ENCODE measurements around the gene DCANP1. TPM values are rescaled to one million over a fixed set of nuclear protein-coding genes. Genes with fewer than 3 reads are reported as not detected.

The DCANP1 gene
- total RNA-seq, 1 experiment from 2014 or later: not detected

GRCh38 chr5:135443161-135443960 is 3.8 kb downstream of the DCANP1 start:
- no TSS peak for BruUV-seq (replicated peaks)
- ChIA-PET POLR2A (no interaction called here), CTCF (interaction anchor here (1.2 kb wide), 1 partner anchor 14 kb away, joined by 6 read pairs; no protein-coding TSS in a partner anchor), RAD21 (ENCODE audit: low non-redundant PET in 1 of 2, low total read pairs in 2 of 2, uncharacterized antibody in 2 of 2, unreplicated experiment in 2 of 2) (no interaction called here)
- Histone ChIP-seq H3K36me3 (ENCODE audit: control insufficient read depth in 1 of 2, insufficient read depth in 2 of 2, low read length in 2 of 2) (no peaks in the 10 kb centered on the region), H3K4me2 (ENCODE audit: low read length) (no peak overlapping the region), H3K4me1 (ENCODE audit: control insufficient read depth in 1 of 2, insufficient read depth in 2 of 2, low read length in 2 of 2) (peaks cover 3 to 6% of the 10 kb centered on the region in 2 experiments; a peak in 3 of 4 replicates), H3K79me2 (ENCODE audit: insufficient read depth, low read length) (no peaks in the 10 kb centered on the region), H3K4me3 (replicated peaks in 1 of 2; ENCODE audit: low read depth in 1 of 2, low read length in 2 of 2) (no peak overlapping the region), H2AFZ (ENCODE audit: low read depth, low read length, poor library complexity, severe bottlenecking) (no peak overlapping the region), H4K20me1 (ENCODE audit: insufficient read depth) (no peaks in the 10 kb centered on the region), H3K9me3 (ENCODE audit: control insufficient read depth in 1 of 2, insufficient read depth in 1 of 2, low read depth in 1 of 2, low read length in 2 of 2) (no peaks in the 10 kb centered on the region), H3K27ac (ENCODE audit: low read depth, low read length) (no peak overlapping the region), H3K9me2 (ENCODE audit: insufficient read depth) (no peaks in the 10 kb centered on the region), H3K27me3 (ENCODE audit: insufficient read depth, low read length) (no peaks in the 10 kb centered on the region; the same call in 1 of the 2 replicates), H3K9ac (ENCODE audit: low read length) (no peak overlapping the region)
- no peak for DNase-seq (ENCODE audit: low read depth, low spot score)
- intact Hi-C loops (cut with micrococcal nuclease): no loop called here
- TF ChIP-seq ZFX (IDR thresholded peaks at IDR 0.05): no peak
- ATAC-seq: no peak

- Histone ChIP-seq H4K20me1 (ENCODE audit: insufficient read depth) (no peaks in the 10 kb centered on the region), H3K27ac (ENCODE audit: low read depth, low read length) (no peak overlapping the region), H3K79me2 (ENCODE audit: insufficient read depth, low read length) (no peaks in the 10 kb centered on the region), H3K9me2 (ENCODE audit: insufficient read depth) (no peaks in the 10 kb centered on the region), H3K36me3 (ENCODE audit: control insufficient read depth in 1 of 2, insufficient read depth in 2 of 2, low read length in 2 of 2) (no peaks in the 10 kb centered on the region), H3K9me3 (ENCODE audit: control insufficient read depth in 1 of 2, insufficient read depth in 1 of 2, low read depth in 1 of 2, low read length in 2 of 2) (no peaks in the 10 kb centered on the region), H3K4me1 (ENCODE audit: control insufficient read depth in 1 of 2, insufficient read depth in 2 of 2, low read length in 2 of 2) (peaks cover 10 to 13% of the 10 kb centered on the region in 2 experiments; a peak in 3 of 4 replicates), H3K27me3 (ENCODE audit: insufficient read depth, low read length) (no peaks in the 10 kb centered on the region; the same call in 1 of the 2 replicates), H3K4me3 (replicated peaks in 1 of 2; ENCODE audit: low read depth in 1 of 2, low read length in 2 of 2) (no peak overlapping the region), H3K9ac (ENCODE audit: low read length) (no peak overlapping the region), H3K4me2 (ENCODE audit: low read length) (no peak overlapping the region), H2AFZ (ENCODE audit: low read depth, low read length, poor library complexity, severe bottlenecking) (no peak overlapping the region)
- DNase-seq (ENCODE audit: low read depth, low spot score) (no peak), ATAC-seq (no peak)
- no peak for TF ChIP-seq CTCF (IDR thresholded peaks at IDR 0.05 in 2 of 3, conservative IDR thresholded peaks at IDR 0.05 in 1 of 3; ENCODE audit: borderline replicate concordance in 1 of 3, insufficient read depth in 1 of 3, low read depth in 2 of 3, low read length in 2 of 3)
- no peak for TF ChIP-seq POLR2AphosphoS5 (IDR thresholded peaks at IDR 0.05; ENCODE audit: low read depth, low read length)
- TF ChIP-seq MAX (IDR thresholded peaks at IDR 0.05): no peak
- TF ChIP-seq ZFX (IDR thresholded peaks at IDR 0.05): no peak
- TF ChIP-seq JUND (IDR thresholded peaks at IDR 0.05): no peak
- no peak for TF ChIP-seq POLR2A (IDR thresholded peaks at IDR 0.05; ENCODE audit: borderline replicate concordance, extremely low read depth, insufficient read depth, insufficient read length)
- no peak for TF ChIP-seq ATF3 (IDR thresholded peaks at IDR 0.05)
- TF ChIP-seq RAD21 (IDR thresholded peaks at IDR 0.05; ENCODE audit: low read depth): no peak
- TF ChIP-seq EZH2 (IDR thresholded peaks at IDR 0.05): no peak
- TF ChIP-seq ELF1 (IDR thresholded peaks at IDR 0.05; ENCODE audit: borderline replicate concordance, low read depth): no peak
- ChIA-PET RAD21 (ENCODE audit: low non-redundant PET in 1 of 2, low total read pairs in 2 of 2, uncharacterized antibody in 2 of 2, unreplicated experiment in 2 of 2) (no interaction called here), POLR2A (no interaction called here), CTCF (no interaction called here)
- no TSS peak for BruUV-seq (replicated peaks)
- intact Hi-C loops (cut with micrococcal nuclease): no loop called here
Measured at GRCh38 chr5:135442431-135443160, 4.6 kb downstream of the DCANP1 start.
